B cell (primary cell): ENCODE data around the gene CASP2. TPM values are rescaled to one million over a fixed set of nuclear protein-coding genes. Genes with fewer than 3 reads are reported as not detected.
A peak's percentile ranks its signal among the peaks of the same experiment; 100 is the strongest.

ENCODE experiments used
- ATAC-seq: fragments of 200-7000 bp; cut with Tn5 transposase; one replicate; pipeline ENCODE4 v1.10.0; 2021; ENCODE audit warnings: low read depth, mild to moderate bottlenecking, moderate number of reproducible peaks, moderate library complexity
- CTCF ChIA-PET: fragments of 350-600 bp; sonication (Branson Sonifier 250); formaldehyde crosslinking; loops from one replicate; lab custom pipeline; 2021; ENCODE audit warnings: antibody characterized with exemption, inconsistent platforms; lab: Charles Lee
- POLR2A ChIA-PET: fragments of 350-600 bp; sonication (Branson Sonifier 250); formaldehyde crosslinking; loops from one replicate; lab custom pipeline; 2021; ENCODE audit warnings: antibody characterized with exemption; lab: Charles Lee
- DNase-seq: peaks from one replicate; pipeline ENCODE4 v3.0.0; 2013
- H2AFZ ChIP-seq: 2 replicates; pipeline ENCODE4 v1.6.1; 2012; ENCODE audit warnings: mild to moderate bottlenecking, low read depth, low read length; ENCODE audit not compliant: insufficient read depth, poor library complexity, severe bottlenecking
- H3K27ac ChIP-seq, 2 donors: 1 replicate in 1 of 2; 2 replicates in 1 of 2; pipeline ENCODE4 v1.5.1; 2012 to 2013; ENCODE audit warnings: low read length in 2 of 2, mild to moderate bottlenecking in 2 of 2, moderate library complexity in 1 of 2
- H3K27me3 ChIP-seq, 4 experiments: fragments of 200-600 bp in 1 of 4; sonication (generic) in 1 of 4; replicated peaks in 1 of 4; 1 replicate in 2 of 4; 2 replicates in 2 of 4; pipeline versions ENCODE4 v1.6.1 to v1.7.0; 2013 to 2016; ENCODE audit warnings: low read length in 3 of 4, mild to moderate bottlenecking in 2 of 4, mixed read lengths in 1 of 4, moderate library complexity in 1 of 4; ENCODE audit not compliant: insufficient read depth in 4 of 4, control insufficient read depth in 3 of 4; ENCODE audit errors: control extremely low read depth in 1 of 4
- H3K36me3 ChIP-seq, 2 experiments: replicated peaks in 1 of 2; 1 replicate in 1 of 2; 2 replicates in 1 of 2; pipeline versions ENCODE4 v1.6.1 to v1.7.1; 2013; ENCODE audit warnings: low read length in 1 of 2; ENCODE audit not compliant: insufficient read depth in 2 of 2, control insufficient read depth in 1 of 2; ENCODE audit errors: control extremely low read depth in 1 of 2, extremely low read depth in 1 of 2
- H3K4me1 ChIP-seq, 2 donors: fragments of 200-600 bp in 1 of 2; sonication (generic) in 1 of 2; 1 replicate in 1 of 2; 2 replicates in 1 of 2; pipeline versions ENCODE4 v1.5.1 to v1.6.1; 2013 to 2017; ENCODE audit warnings: low read length in 2 of 2; ENCODE audit not compliant: control insufficient read depth in 2 of 2, insufficient read depth in 2 of 2
- H3K4me2 ChIP-seq: replicated peaks from 2 replicates; pipeline ENCODE3; 2012; ENCODE audit warnings: mild to moderate bottlenecking, low read depth, low read length; ENCODE audit not compliant: poor library complexity, severe bottlenecking
- H3K4me3 ChIP-seq, 5 experiments: fragments of 200-600 bp in 1 of 5; sonication (generic) in 1 of 5; 1 replicate in 3 of 5; 2 replicates in 2 of 5; pipeline versions ENCODE4 v1.5.1 to v1.7.0; 2011 to 2016; ENCODE audit warnings: low read length in 4 of 5, mild to moderate bottlenecking in 4 of 5, low read depth in 2 of 5, control low read depth in 1 of 5, moderate library complexity in 1 of 5; ENCODE audit not compliant: insufficient read depth in 1 of 5; ENCODE audit errors: control extremely low read depth in 1 of 5, extremely low read depth in 1 of 5
- H3K79me2 ChIP-seq: fragments of 200-600 bp; sonication (generic); one replicate; pipeline ENCODE4 v1.6.0; 2016; ENCODE audit warnings: low read length; ENCODE audit not compliant: control insufficient read depth, insufficient read depth
- H3K9ac ChIP-seq: fragments of 200-600 bp; sonication (generic); 2 replicates; pipeline ENCODE4 v1.6.1; 2017; ENCODE audit warnings: mild to moderate bottlenecking, low read length, moderate library complexity
- H3K9me3 ChIP-seq, 3 donors: one replicate each; pipeline versions ENCODE4 v1.6.1 to v1.7.1; 2013; ENCODE audit warnings: low read length in 2 of 3; ENCODE audit not compliant: control insufficient read depth in 2 of 3, insufficient read depth in 1 of 3; ENCODE audit errors: control extremely low read depth in 1 of 3
- H4K20me1 ChIP-seq: 2 replicates; pipeline ENCODE4 v1.6.0; 2012; ENCODE audit warnings: mild to moderate bottlenecking, low read length; ENCODE audit not compliant: insufficient read depth, control insufficient read depth, poor library complexity, severe bottlenecking
- H3K27ac Mint-ChIP-seq: one replicate; pipeline ENCODE4 v1.8.0; 2021; ENCODE audit warnings: mixed read lengths
- H3K27me3 Mint-ChIP-seq: one replicate; pipeline ENCODE4 v1.8.0; 2021; ENCODE audit warnings: mixed read lengths
- H3K4me1 Mint-ChIP-seq: one replicate; pipeline ENCODE4 v1.8.0; 2021; ENCODE audit warnings: mixed read lengths
- H3K4me3 Mint-ChIP-seq: one replicate; pipeline ENCODE4 v1.8.0; 2021; ENCODE audit warnings: mixed read lengths
- H3K9me3 Mint-ChIP-seq: one replicate; pipeline ENCODE4 v1.8.0; 2022; ENCODE audit warnings: mixed read lengths; ENCODE audit not compliant: insufficient read depth
- EZH2 ChIP-seq: IDR thresholded peaks from 2 replicates; pipeline ENCODE4 v1.6.1; 2012; ENCODE audit warnings: borderline replicate concordance, low read depth, mild to moderate bottlenecking, moderate library complexity, low read length; ENCODE audit not compliant: insufficient read depth, poor library complexity, severe bottlenecking
- WGBS: methylation state at CpG from one replicate; pipeline ENCODE4 v1.1.5; 2013; ENCODE audit warnings: missing lambda C conversion rate; ENCODE audit not compliant: insufficient coverage; 5-methylcytosine and 5-hydroxymethylcytosine counted together
- intact Hi-C: fragments of 100-400 bp; cut with micrococcal nuclease; formaldehyde crosslinking; loops from one replicate; pipeline ENCODE4 v1.10.0; 2022
- polyA plus RNA-seq: library from polyadenylated mRNA; depleted of rRNA; stranded (reverse); fragments of >200 nt; gene quantifications from 2 replicates; pipeline ENCODE4 v1.2.3, GENCODE V29; 2012
- total RNA-seq, 2 donors: library from RNA; stranded (reverse); fragments of 120-200 nt in 1 of 2; gene quantifications; 1 replicate in 1 of 2; 2 replicates in 1 of 2; pipeline versions ENCODE4 v1.2.3 to v1.2.4, GENCODE V29; 2013 to 2022
- TF ChIP-seq, protein P1 (sequence below): fragments of 200-600 bp; IDR thresholded peaks from one replicate; pipeline ENCODE4 v1.8.0; 2022; ENCODE audit warnings: antibody characterized with exemption, mild to moderate bottlenecking

Gene CASP2
- total and polyA plus RNA-seq, 2 donors (not counting 1 experiment from before 2014, with no cell fraction given) = 29.2 to 66.5 TPM

GRCh38 chr7:143323653-143324052, 35.5 kb downstream of the CASP2 start:
- Histone ChIP-seq H2AFZ (no peak overlapping the region), H3K27me3 (peaks cover 0 to 2% (median 0%) of the 10 kb centered on the region in 4 experiments), H3K27ac (no peak overlapping the region), H3K79me2 (no peaks in the 10 kb centered on the region), H3K9ac (no peak overlapping the region), H3K36me3 (no peaks in the 10 kb centered on the region), H4K20me1 (no peaks in the 10 kb centered on the region), H3K4me1 (peaks cover 18 to 34% of the 10 kb centered on the region in 2 donors), H3K4me2 (no peak overlapping the region), H3K9me3 (no peaks in the 10 kb centered on the region), H3K4me3 (no peak overlapping the region)
- ATAC-seq (no peak), DNase-seq (no peak)
- TF ChIP-seq, protein P1, sequence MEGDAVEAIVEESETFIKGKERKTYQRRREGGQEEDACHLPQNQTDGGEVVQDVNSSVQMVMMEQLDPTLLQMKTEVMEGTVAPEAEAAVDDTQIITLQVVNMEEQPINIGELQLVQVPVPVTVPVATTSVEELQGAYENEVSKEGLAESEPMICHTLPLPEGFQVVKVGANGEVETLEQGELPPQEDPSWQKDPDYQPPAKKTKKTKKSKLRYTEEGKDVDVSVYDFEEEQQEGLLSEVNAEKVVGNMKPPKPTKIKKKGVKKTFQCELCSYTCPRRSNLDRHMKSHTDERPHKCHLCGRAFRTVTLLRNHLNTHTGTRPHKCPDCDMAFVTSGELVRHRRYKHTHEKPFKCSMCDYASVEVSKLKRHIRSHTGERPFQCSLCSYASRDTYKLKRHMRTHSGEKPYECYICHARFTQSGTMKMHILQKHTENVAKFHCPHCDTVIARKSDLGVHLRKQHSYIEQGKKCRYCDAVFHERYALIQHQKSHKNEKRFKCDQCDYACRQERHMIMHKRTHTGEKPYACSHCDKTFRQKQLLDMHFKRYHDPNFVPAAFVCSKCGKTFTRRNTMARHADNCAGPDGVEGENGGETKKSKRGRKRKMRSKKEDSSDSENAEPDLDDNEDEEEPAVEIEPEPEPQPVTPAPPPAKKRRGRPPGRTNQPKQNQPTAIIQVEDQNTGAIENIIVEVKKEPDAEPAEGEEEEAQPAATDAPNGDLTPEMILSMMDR = no peak
- TF ChIP-seq EZH2 = no peak
- H3K27ac Mint-ChIP-seq = no peak overlapping the region
- peaks cover 36% of the 10 kb centered on the region for H3K4me1 Mint-ChIP-seq
- ChIA-PET CTCF (no interaction called here), POLR2A (interaction anchor here (0.7 kb wide), 1 partner anchor 22 kb away, joined by 3 read pairs; no protein-coding TSS in a partner anchor)
- intact Hi-C loops = loop anchor here (10.0 kb wide), 1 partner anchor 51 kb away; no protein-coding TSS in a partner anchor
- 87% methylated on average over 10 of the region's 12 CpGs for WGBS
- no peak overlapping the region for H3K4me3 Mint-ChIP-seq
- H3K9me3 Mint-ChIP-seq = no peaks in the 10 kb centered on the region
- no peaks in the 10 kb centered on the region for H3K27me3 Mint-ChIP-seq

- CTCF ChIA-PET = interaction anchor here (0.9 to 1.1 kb wide), 3 partner anchors 26 to 85 kb away, joined by 3 to 4 read pairs (median 3); no protein-coding TSS in a partner anchor
- Mint-ChIP-seq H3K27ac (peak overlapping the region; percentile 89), H3K4me1 (peaks cover 37% of the 10 kb centered on the region), H3K9me3 (no peaks in the 10 kb centered on the region), H3K27me3 (no peaks in the 10 kb centered on the region), H3K4me3 (peak overlapping the region; percentile 52)
- TF ChIP-seq, protein P1 = no peak
- no peak for TF ChIP-seq EZH2
- Histone ChIP-seq H3K4me3 (no peak overlapping the region), H3K27ac (peak overlapping the region; percentile 57 to 69), H3K27me3 (peaks cover 0 to 2% (median 0%) of the 10 kb centered on the region in 4 experiments), H3K9me3 (no peaks in the 10 kb centered on the region), H2AFZ (no peak overlapping the region), H3K4me1 (peaks cover 18 to 36% of the 10 kb centered on the region in 2 donors), H3K79me2 (no peaks in the 10 kb centered on the region), H3K4me2 (peak overlapping the region; percentile 40), H3K9ac (no peak overlapping the region), H3K36me3 (no peaks in the 10 kb centered on the region), H4K20me1 (no peaks in the 10 kb centered on the region)
- intact Hi-C loops = loop anchor here (10.0 kb wide), 1 partner anchor 50 kb away; no protein-coding TSS in a partner anchor
- DNase-seq (no peak), ATAC-seq (peak; percentile 62)
- no CpG with 5 or more reads among the region's 2 CpGs for WGBS
- POLR2A ChIA-PET = interaction anchor here (1.0 kb wide), 1 partner anchor 529 kb away, joined by 3 read pairs; no protein-coding TSS in a partner anchor
Observed at GRCh38 chr7:143325240-143325639, 37.1 kb downstream of the CASP2 start.
